Body of pancreas (tissue), 4 donors: ENCODE results near the gene SEPTIN5. TPM values are rescaled to one million over a fixed set of nuclear protein-coding genes. Genes with fewer than 3 reads are reported as not detected.

ENCODE experiments used
- ATAC-seq: fragments of 150-250 bp; one replicate; pipeline ENCODE4 v1.9.1; 2016
- DNase-seq, 4 donors: peaks; one replicate each; pipeline ENCODE4 v3.0.0-alpha.2; 2019
- H3K27ac ChIP-seq, 4 donors: fragments of 200-600 bp; sonication (generic); 1 replicate in 3 of 4; 2 replicates in 1 of 4; pipeline versions ENCODE4 v1.5.1 to v1.6.1; 2016 to 2019; ENCODE audit warnings: mild to moderate bottlenecking in 1 of 4, mixed read lengths in 1 of 4, moderate library complexity in 1 of 4
- H3K27me3 ChIP-seq, 2 donors: fragments of 200-600 bp; sonication (generic); one replicate each; pipeline ENCODE4 v1.6.0; 2016; ENCODE audit warnings: mild to moderate bottlenecking in 1 of 2
- H3K36me3 ChIP-seq, 2 donors: fragments of 200-600 bp; sonication (generic); replicated peaks in 1 of 2; 2 replicates each; pipeline ENCODE4 v1.5.1; 2016; ENCODE audit warnings: low read depth in 2 of 2; ENCODE audit not compliant: insufficient read depth in 1 of 2
- H3K4me1 ChIP-seq: fragments of 200-600 bp; sonication (generic); one replicate; pipeline ENCODE4 v1.6.0; 2016
- H3K4me3 ChIP-seq, 2 donors: fragments of 200-600 bp; sonication (generic); 1 replicate in 1 of 2; 2 replicates in 1 of 2; pipeline ENCODE4 v1.5.1; 2016 to 2019
- H3K9me3 ChIP-seq, 3 donors: fragments of 200-600 bp; sonication (generic); 1 replicate in 2 of 3; 2 replicates in 1 of 3; pipeline ENCODE4 v1.5.1; 2016
- CTCF ChIP-seq, 7 experiments: fragments of 450-650 bp in 4 of 7; fragments of 200-600 bp in 3 of 7; sonication (generic) in 3 of 7; IDR thresholded peaks; one replicate each; pipeline ENCODE4 v1.5.1; 2016 to 2019; ENCODE audit warnings: antibody characterized with exemption in 7 of 7
- POLR2A ChIP-seq, 3 donors: fragments of 450-650 bp; IDR thresholded peaks; one replicate each; pipeline ENCODE4 v1.6.1; 2016; ENCODE audit warnings: antibody characterized with exemption in 3 of 3, mild to moderate bottlenecking in 2 of 3
- WGBS, 2 donors: methylation state at CpG; one replicate each; pipeline ENCODE4 v1.1.5; 2017; 5-methylcytosine and 5-hydroxymethylcytosine counted together
- intact Hi-C: fragments of 100-400 bp; cut with DNase I; formaldehyde crosslinking; loops from one replicate; pipeline ENCODE4 v1.15.1; 2023
- total RNA-seq, 2 donors: library from RNA; depleted of rRNA; stranded (reverse); fragments of >200 nt; gene quantifications; one replicate each; pipeline ENCODE4 v1.1.0, GENCODE V29; 2016

The SEPTIN5 gene
- total RNA-seq, 2 donors from 2014 or later: 15.0 to 15.2 TPM

- Histone ChIP-seq H3K36me3 (no peaks in the 10 kb centered on the region), H3K27ac (no peak overlapping the region), H3K4me3 (no peak overlapping the region), H3K27me3 (peaks cover 0 to 48% of the 10 kb centered on the region in 2 donors), H3K9me3 (no peaks in the 10 kb centered on the region), H3K4me1 (peaks cover 28% of the 10 kb centered on the region)
- intact Hi-C loops: no loop called here
- DNase-seq (no peak), ATAC-seq (no peak)
- 43 to 48% methylated on average over 21 to 34 of the region's 39 CpGs for WGBS, 2 donors
- no peak for TF ChIP-seq CTCF (IDR thresholded peaks at IDR 0.05)
Observed at GRCh38 chr22:19763458-19764298, 49.4 kb downstream of the SEPTIN5 start.

DNA sequence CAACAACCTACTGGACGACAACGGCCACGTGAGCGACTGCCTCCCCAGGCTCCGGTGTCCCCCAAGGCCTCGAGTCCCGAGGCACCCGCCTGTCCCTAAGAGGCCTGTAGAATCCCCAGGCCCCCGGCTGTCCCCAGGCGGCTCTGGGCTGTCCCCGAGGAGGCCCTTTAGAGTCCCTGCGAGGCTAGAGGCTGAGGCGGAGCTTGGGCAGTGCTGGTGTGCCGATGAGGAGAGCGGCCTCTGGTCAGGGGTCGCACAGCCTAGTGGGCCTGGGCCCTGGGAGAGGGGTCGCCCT lies 49.9 kb downstream of the SEPTIN5 start:
- H3K9me3 ChIP-seq: no peaks in the 10 kb centered on the region
- no peak overlapping the region for H3K27ac ChIP-seq
- H3K27me3 ChIP-seq: peaks cover 0 to 48% of the 10 kb centered on the region in 2 donors
- DNase-seq (no peak), ATAC-seq (no peak)
- no peak for TF ChIP-seq POLR2A (IDR thresholded peaks at IDR 0.05)
- no peak for TF ChIP-seq CTCF (IDR thresholded peaks at IDR 0.05)
- peaks cover 26% of the 10 kb centered on the region for H3K4me1 ChIP-seq
- no peaks in the 10 kb centered on the region for H3K36me3 ChIP-seq
- WGBS, 2 donors: 33 to 57% methylated on average over 3 to 17 of the region's 17 CpGs
- H3K4me3 ChIP-seq: no peak overlapping the region
- intact Hi-C loops: no loop called here

DNA sequence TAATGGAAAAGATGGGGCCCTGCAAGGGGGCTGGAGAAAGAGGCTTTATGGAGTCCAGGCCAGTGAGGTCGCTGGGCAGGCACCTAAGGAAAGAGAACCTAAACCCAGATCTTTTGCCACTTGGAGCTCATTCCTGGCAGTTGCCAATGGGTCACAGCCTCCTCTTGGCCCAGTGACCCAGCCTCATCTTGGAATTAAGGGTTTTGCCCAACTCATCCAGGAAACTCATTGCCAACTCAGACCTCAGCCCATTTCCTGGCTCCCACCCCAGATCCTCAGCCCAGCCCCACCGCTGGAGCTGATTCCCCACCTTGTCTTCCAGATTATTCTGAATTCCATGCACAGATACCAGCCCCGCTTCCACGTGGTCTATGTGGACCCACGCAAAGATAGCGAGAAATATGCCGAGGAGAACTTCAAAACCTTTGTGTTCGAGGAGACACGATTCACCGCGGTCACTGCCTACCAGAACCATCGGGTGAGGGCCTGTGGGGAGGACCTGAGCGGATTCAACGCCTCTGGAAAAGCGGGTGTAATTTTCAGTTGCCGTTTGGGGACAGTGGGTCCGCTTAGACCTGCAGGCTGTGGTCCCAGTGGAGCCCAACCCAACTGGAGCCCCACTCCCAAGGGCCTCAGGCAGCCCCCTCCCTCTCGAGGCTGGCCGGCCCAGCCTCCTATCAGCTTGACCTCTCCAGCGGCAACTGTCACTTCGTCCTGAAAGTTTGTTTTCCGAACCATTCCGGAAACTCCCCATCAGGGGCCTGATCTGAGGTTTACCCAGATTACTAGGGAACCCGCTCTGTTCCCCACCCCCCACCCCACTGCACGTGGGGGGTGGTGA lies 50.6 kb downstream of the SEPTIN5 start:
- no peak overlapping the region for H3K4me3 ChIP-seq
- 44 to 59% methylated on average over 10 to 24 of the region's 25 CpGs for WGBS, 2 donors
- H3K9me3 ChIP-seq: no peaks in the 10 kb centered on the region
- ATAC-seq (no peak), DNase-seq (no peak)
- TF ChIP-seq POLR2A (IDR thresholded peaks at IDR 0.05) (no peak), CTCF (IDR thresholded peaks at IDR 0.05) (no peak)
- intact Hi-C loops: no loop called here
- peaks cover 20% of the 10 kb centered on the region for H3K4me1 ChIP-seq
- no peaks in the 10 kb centered on the region for H3K36me3 ChIP-seq
- peaks cover 0 to 44% of the 10 kb centered on the region in 2 donors for H3K27me3 ChIP-seq
- no peak overlapping the region for H3K27ac ChIP-seq

DNA sequence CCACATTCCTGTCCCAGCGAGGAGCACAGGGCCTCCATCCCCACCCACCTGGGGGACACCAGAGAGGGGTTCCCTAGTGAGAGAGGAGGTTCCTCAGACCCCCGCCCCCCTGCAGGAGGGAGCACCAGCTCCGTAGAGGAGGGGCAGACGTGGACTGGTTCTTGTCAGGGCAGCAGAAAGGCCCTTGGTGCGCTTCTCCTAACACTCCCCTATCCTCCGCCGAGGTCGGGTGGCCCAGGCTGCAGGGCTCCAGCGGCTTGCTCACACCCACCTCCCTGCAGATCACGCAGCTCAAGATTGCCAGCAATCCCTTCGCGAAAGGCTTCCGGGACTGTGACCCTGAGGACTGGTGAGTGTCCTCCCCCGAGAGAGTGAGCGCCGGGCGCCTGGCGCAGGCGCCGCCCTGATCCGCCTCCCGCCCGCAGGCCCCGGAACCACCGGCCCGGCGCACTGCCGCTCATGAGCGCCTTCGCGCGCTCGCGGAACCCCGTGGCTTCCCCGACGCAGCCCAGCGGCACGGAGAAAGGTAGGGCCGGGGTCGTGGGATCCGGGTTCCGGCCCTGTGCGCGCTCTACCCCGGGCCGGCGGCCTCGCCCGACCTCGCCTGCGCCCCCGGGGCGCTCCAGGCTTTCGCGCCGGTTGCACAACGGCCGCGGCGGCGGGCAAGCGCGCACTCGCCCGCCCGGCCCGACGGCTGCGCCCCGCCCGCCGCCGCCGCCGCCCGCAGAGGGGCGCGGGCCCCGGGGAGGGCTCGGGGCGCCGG lies 51.4 kb downstream of the SEPTIN5 start:
- Histone ChIP-seq H3K4me1 (peaks cover 20% of the 10 kb centered on the region), H3K36me3 (no peaks in the 10 kb centered on the region), H3K9me3 (no peaks in the 10 kb centered on the region), H3K27ac (no peak overlapping the region), H3K27me3 (peaks cover 0 to 49% of the 10 kb centered on the region in 2 donors), H3K4me3 (no peak overlapping the region)
- intact Hi-C loops: no loop called here
- no peak for DNase-seq
- no peak for ATAC-seq
- WGBS, 2 donors: 4 to 10% methylated on average over 9 to 83 of the region's 83 CpGs
- TF ChIP-seq POLR2A (IDR thresholded peaks at IDR 0.05): no peak
- no peak for TF ChIP-seq CTCF (IDR thresholded peaks at IDR 0.05)
